Measurements from ENCODE around the gene ADGRB3.

ADGRB3 gene

DNA sequence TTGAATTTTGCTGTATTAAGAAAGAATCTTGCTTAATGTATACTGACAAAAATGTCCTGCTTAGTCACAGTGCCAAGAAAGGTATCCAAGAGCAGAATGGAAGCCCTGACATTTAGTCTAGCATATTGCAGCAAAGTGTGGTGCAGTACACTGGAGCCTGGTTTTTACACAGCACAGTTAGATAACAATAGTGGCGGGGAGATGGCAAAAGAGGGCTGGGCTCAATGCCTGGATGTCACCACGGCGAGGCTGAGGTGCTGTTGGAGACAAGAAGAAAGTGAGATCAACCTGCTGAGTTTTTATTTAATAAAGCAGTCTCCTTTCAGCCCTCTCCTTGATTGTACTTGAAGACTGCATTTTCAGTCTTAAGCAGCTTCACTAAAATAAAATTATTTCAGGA lies 735.7 kb downstream of the ADGRB3 start:
- Histone ChIP-seq H4K8ac (ENCODE audit: low read length) (no peak overlapping the region), H3K4me3 (ENCODE audit: insufficient read depth in 1 of 2, low read depth in 1 of 2, low read length in 2 of 2) (no peak overlapping the region), H3K18ac (ENCODE audit: low read depth in 1 of 2, low read length in 2 of 2) (no peak overlapping the region), H3K4me1 (ENCODE audit: control insufficient read depth, insufficient read depth, low read depth, low read length) (no peaks in the 10 kb centered on the region), H2BK5ac (ENCODE audit: low read depth, low read length, poor library complexity, severe bottlenecking) (no peak overlapping the region), H3K4me2 (ENCODE audit: low read length, poor library complexity, severe bottlenecking) (no peak overlapping the region), H3K4ac (ENCODE audit: low read depth in 1 of 2, low read length in 2 of 2) (no peak overlapping the region), H2AFZ (ENCODE audit: low read depth, low read length) (no peak overlapping the region), H3K14ac (ENCODE audit: low read length in 2 of 2) (no peak overlapping the region), H3K27ac (ENCODE audit: low read length, poor library complexity, severe bottlenecking) (no peak overlapping the region), H3K27me3 (ENCODE audit: control insufficient read depth in 1 of 2, insufficient read depth in 1 of 2, low read length in 2 of 2) (no peaks in the 10 kb centered on the region), H3K23ac (ENCODE audit: low read length in 2 of 2) (no peak overlapping the region), H3K36me3 (ENCODE audit: control insufficient read depth in 1 of 2, insufficient read depth in 2 of 2, low read depth in 1 of 2, low read length in 2 of 2) (no peaks in the 10 kb centered on the region), H2BK120ac (ENCODE audit: low read depth, low read length) (no peak overlapping the region), H2BK12ac (ENCODE audit: low read length in 2 of 2) (no peak overlapping the region), H3K79me1 (replicated peaks; ENCODE audit: low read length, poor library complexity, severe bottlenecking) (no peaks in the 10 kb centered on the region), H2BK15ac (ENCODE audit: low read depth, poor library complexity, severe bottlenecking) (no peak overlapping the region), H3K9me3 (ENCODE audit: control insufficient read depth, low read length) (no peaks in the 10 kb centered on the region), H4K91ac (ENCODE audit: low read length) (no peak overlapping the region), H2AK5ac (ENCODE audit: low read length, severe bottlenecking) (no peak overlapping the region), H3K9ac (ENCODE audit: low read length) (no peak overlapping the region)
- WGBS, result 67% methylated on average over 1 of the region's 3 CpGs
- no peak for DNase-seq

DNA sequence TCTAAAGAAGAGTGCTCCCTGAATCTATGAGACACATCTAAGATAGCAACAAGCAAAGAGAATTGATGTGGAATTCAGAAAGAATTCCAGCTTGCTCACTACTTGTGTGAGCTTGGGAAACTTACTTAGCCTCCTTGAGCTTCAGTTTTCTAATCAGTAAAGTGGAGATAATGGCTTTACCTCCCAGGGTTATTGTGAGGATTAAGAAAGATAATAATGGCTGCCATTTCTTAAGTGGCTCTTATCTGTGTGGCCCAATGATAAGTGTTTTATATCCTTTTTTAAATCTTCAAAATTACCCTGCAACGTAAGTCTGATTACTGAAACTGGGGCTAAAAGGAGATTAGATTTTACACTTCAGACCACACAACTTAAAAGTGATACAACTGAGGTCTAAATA lies 743.2 kb downstream of the ADGRB3 start:
- Histone ChIP-seq H3K23ac (ENCODE audit: low read length in 2 of 2) (no peak overlapping the region), H2AFZ (ENCODE audit: low read depth, low read length) (no peak overlapping the region), H3K14ac (ENCODE audit: low read length in 2 of 2) (no peak overlapping the region), H3K9ac (ENCODE audit: low read length) (no peak overlapping the region), H4K8ac (ENCODE audit: low read length) (no peak overlapping the region), H3K4me2 (ENCODE audit: low read length, poor library complexity, severe bottlenecking) (no peak overlapping the region), H4K91ac (ENCODE audit: low read length) (no peak overlapping the region), H3K4me3 (ENCODE audit: insufficient read depth in 1 of 2, low read depth in 1 of 2, low read length in 2 of 2) (no peak overlapping the region), H3K18ac (ENCODE audit: low read depth in 1 of 2, low read length in 2 of 2) (no peak overlapping the region), H3K9me3 (ENCODE audit: control insufficient read depth, low read length) (no peaks in the 10 kb centered on the region), H2BK12ac (ENCODE audit: low read length in 2 of 2) (no peak overlapping the region), H2AK5ac (ENCODE audit: low read length, severe bottlenecking) (no peak overlapping the region), H3K36me3 (ENCODE audit: control insufficient read depth in 1 of 2, insufficient read depth in 2 of 2, low read depth in 1 of 2, low read length in 2 of 2) (no peaks in the 10 kb centered on the region), H2BK15ac (ENCODE audit: low read depth, poor library complexity, severe bottlenecking) (no peak overlapping the region), H3K27me3 (ENCODE audit: control insufficient read depth in 1 of 2, insufficient read depth in 1 of 2, low read length in 2 of 2) (no peaks in the 10 kb centered on the region), H3K27ac (ENCODE audit: low read length, poor library complexity, severe bottlenecking) (no peak overlapping the region), H3K79me1 (replicated peaks; ENCODE audit: low read length, poor library complexity, severe bottlenecking) (no peaks in the 10 kb centered on the region), H3K4me1 (ENCODE audit: control insufficient read depth, insufficient read depth, low read depth, low read length) (no peaks in the 10 kb centered on the region), H2BK120ac (ENCODE audit: low read depth, low read length) (no peak overlapping the region), H2BK5ac (ENCODE audit: low read depth, low read length, poor library complexity, severe bottlenecking) (no peak overlapping the region), H3K4ac (ENCODE audit: low read depth in 1 of 2, low read length in 2 of 2) (no peak overlapping the region)
- no peak for DNase-seq
- no CpG with 5 or more reads among the region's 1 CpG for WGBS

DNA sequence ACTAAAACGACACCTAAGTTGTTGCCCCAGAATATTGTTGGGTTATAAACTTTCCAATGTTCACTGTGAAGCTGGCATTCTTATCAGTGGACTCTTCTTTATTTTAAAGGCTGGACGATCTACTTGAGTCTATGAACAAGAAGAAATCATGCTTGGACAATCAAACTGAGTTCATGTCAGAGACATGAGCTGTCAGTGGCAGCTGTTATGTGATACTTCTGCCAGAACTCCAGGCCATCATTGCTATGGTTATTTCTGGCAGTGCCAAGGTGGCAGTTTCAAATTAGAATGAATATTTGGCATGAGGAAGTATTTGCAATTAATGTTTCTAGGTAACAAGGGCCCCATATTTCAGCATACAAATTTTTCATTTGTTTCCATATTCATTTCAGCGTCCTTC lies 744.4 kb downstream of the ADGRB3 start:
- H3K4me1 ChIP-seq (ENCODE audit: control insufficient read depth, insufficient read depth, low read depth, low read length), result no peaks in the 10 kb centered on the region
- H3K9me3 ChIP-seq (ENCODE audit: control insufficient read depth, low read length), result no peaks in the 10 kb centered on the region
- H2AFZ ChIP-seq (ENCODE audit: low read depth, low read length), result no peak overlapping the region
- DNase-seq, result no peak
- no peak overlapping the region for H3K4ac ChIP-seq (ENCODE audit: low read depth in 1 of 2, low read length in 2 of 2)
- H2AK5ac ChIP-seq (ENCODE audit: low read length, severe bottlenecking), result no peak overlapping the region
- H3K9ac ChIP-seq (ENCODE audit: low read length), result no peak overlapping the region
- H3K36me3 ChIP-seq (ENCODE audit: control insufficient read depth in 1 of 2, insufficient read depth in 2 of 2, low read depth in 1 of 2, low read length in 2 of 2), result no peaks in the 10 kb centered on the region
- H2BK15ac ChIP-seq (ENCODE audit: low read depth, poor library complexity, severe bottlenecking), result no peak overlapping the region
- H3K23ac ChIP-seq (ENCODE audit: low read length in 2 of 2), result no peak overlapping the region
- no peaks in the 10 kb centered on the region for H3K27me3 ChIP-seq (ENCODE audit: control insufficient read depth in 1 of 2, insufficient read depth in 1 of 2, low read length in 2 of 2)
- H3K4me3 ChIP-seq (ENCODE audit: insufficient read depth in 1 of 2, low read depth in 1 of 2, low read length in 2 of 2), result no peak overlapping the region
- no peak overlapping the region for H3K4me2 ChIP-seq (ENCODE audit: low read length, poor library complexity, severe bottlenecking)
- H2BK5ac ChIP-seq (ENCODE audit: low read depth, low read length, poor library complexity, severe bottlenecking), result no peak overlapping the region
- no peak overlapping the region for H3K14ac ChIP-seq (ENCODE audit: low read length in 2 of 2)
- H3K79me1 ChIP-seq (replicated peaks; ENCODE audit: low read length, poor library complexity, severe bottlenecking), result no peaks in the 10 kb centered on the region
- H2BK120ac ChIP-seq (ENCODE audit: low read depth, low read length), result no peak overlapping the region
- H3K18ac ChIP-seq (ENCODE audit: low read depth in 1 of 2, low read length in 2 of 2), result no peak overlapping the region
- 83% methylated on average over 2 of the region's 3 CpGs for WGBS
- H4K91ac ChIP-seq (ENCODE audit: low read length), result no peak overlapping the region
- H3K27ac ChIP-seq (ENCODE audit: low read length, poor library complexity, severe bottlenecking), result no peak overlapping the region
- H4K8ac ChIP-seq (ENCODE audit: low read length), result no peak overlapping the region
- no peak overlapping the region for H2BK12ac ChIP-seq (ENCODE audit: low read length in 2 of 2)

DNA sequence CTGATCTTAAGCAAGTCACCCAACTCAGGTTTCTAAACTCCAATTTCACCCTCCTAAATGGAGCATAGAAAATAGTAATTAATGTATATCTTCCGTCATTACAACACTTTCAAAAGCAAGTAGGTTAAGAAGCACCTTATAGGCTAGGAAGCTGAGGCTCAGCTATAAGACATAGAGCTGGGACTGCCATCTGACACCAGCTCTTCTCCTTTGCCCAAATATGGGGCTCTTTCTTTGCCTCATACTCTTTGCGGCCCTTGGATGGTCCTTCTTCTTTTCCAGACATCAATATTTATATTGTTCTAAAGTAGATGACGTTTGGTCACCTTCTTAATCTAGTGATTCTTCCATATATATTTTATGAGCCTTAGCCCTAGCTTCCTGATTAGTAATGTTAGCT lies 748.5 kb downstream of the ADGRB3 start:
- Histone ChIP-seq H3K4me2 (ENCODE audit: low read length, poor library complexity, severe bottlenecking) (no peak overlapping the region), H3K79me1 (replicated peaks; ENCODE audit: low read length, poor library complexity, severe bottlenecking) (no peaks in the 10 kb centered on the region), H2AK5ac (ENCODE audit: low read length, severe bottlenecking) (no peak overlapping the region), H4K91ac (ENCODE audit: low read length) (no peak overlapping the region), H3K36me3 (ENCODE audit: control insufficient read depth in 1 of 2, insufficient read depth in 2 of 2, low read depth in 1 of 2, low read length in 2 of 2) (no peaks in the 10 kb centered on the region), H3K14ac (ENCODE audit: low read length in 2 of 2) (no peak overlapping the region), H3K23ac (ENCODE audit: low read length in 2 of 2) (no peak overlapping the region), H3K9ac (ENCODE audit: low read length) (no peak overlapping the region), H3K4me1 (ENCODE audit: control insufficient read depth, insufficient read depth, low read depth, low read length) (no peaks in the 10 kb centered on the region), H2BK15ac (ENCODE audit: low read depth, poor library complexity, severe bottlenecking) (no peak overlapping the region), H2AFZ (ENCODE audit: low read depth, low read length) (no peak overlapping the region), H2BK12ac (ENCODE audit: low read length in 2 of 2) (no peak overlapping the region), H3K27ac (ENCODE audit: low read length, poor library complexity, severe bottlenecking) (no peak overlapping the region), H2BK120ac (ENCODE audit: low read depth, low read length) (no peak overlapping the region), H4K8ac (ENCODE audit: low read length) (no peak overlapping the region), H2BK5ac (ENCODE audit: low read depth, low read length, poor library complexity, severe bottlenecking) (no peak overlapping the region), H3K9me3 (ENCODE audit: control insufficient read depth, low read length) (no peaks in the 10 kb centered on the region), H3K4ac (ENCODE audit: low read depth in 1 of 2, low read length in 2 of 2) (no peak overlapping the region), H3K18ac (ENCODE audit: low read depth in 1 of 2, low read length in 2 of 2) (no peak overlapping the region), H3K4me3 (ENCODE audit: insufficient read depth in 1 of 2, low read depth in 1 of 2, low read length in 2 of 2) (no peak overlapping the region), H3K27me3 (ENCODE audit: control insufficient read depth in 1 of 2, insufficient read depth in 1 of 2, low read length in 2 of 2) (no peaks in the 10 kb centered on the region)
- no peak for DNase-seq
- 67% methylated on average over 1 of the region's 3 CpGs for WGBS
